ENCODE measurements around the gene RDH12.
"Not testable (repeated sequence)": the region's sequence is repeated elsewhere in the genome, so short reads cannot be mapped to it uniquely, and the experiment has no call there.

RDH12 gene

DNA sequence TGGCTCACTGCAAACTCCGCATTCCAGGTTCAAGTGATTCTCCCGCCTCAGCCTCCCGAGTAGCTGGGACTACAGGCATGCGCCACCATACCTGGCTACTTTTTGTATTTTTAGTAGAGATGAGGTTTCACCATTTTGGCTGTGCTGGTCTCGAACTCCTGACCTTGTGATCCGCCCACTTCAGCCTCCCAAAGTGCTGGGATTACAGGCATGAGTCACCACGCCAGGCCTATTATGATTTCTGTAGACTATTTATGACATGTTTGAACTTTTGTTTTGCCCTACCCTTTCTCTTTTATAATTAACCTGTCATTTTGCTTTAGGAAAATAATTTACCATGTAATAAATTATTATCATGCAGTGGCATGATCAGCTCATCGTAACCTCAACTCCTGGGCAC, at the start of gene RDH12:
TSS of gene RDH12 (plus strand) at position 395 of the 400 bp plus-strand sequence. CDS start 20,757 bp downstream, outside the sequence.
- DNase-seq (ENCODE audit: low read depth, low spot score); H3K27ac ChIP-seq: not testable (repeated sequence)

DNA sequence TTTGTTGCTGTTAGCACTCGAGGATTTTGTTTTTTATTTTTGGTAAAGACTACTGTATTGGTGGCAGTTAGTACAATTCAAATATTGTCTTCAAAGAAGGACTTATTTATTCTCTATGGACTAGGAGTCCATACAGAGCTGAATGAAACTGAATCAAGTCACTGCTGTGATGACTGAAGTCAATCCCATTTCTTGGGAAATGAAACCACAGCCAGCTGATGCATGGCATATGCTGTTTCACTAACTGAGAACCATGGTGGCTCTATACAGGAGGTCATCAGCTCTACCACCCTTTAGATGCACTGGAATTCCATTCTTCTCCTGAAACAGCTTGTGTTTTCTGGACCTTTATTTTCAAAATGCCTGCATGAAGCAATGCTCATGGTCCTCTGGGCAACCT, 49.5 kb upstream of the RDH12 start:
- no peak for DNase-seq (ENCODE audit: low read depth, low spot score)
- H3K27ac ChIP-seq: peak overlapping the region; percentile 65

DNA sequence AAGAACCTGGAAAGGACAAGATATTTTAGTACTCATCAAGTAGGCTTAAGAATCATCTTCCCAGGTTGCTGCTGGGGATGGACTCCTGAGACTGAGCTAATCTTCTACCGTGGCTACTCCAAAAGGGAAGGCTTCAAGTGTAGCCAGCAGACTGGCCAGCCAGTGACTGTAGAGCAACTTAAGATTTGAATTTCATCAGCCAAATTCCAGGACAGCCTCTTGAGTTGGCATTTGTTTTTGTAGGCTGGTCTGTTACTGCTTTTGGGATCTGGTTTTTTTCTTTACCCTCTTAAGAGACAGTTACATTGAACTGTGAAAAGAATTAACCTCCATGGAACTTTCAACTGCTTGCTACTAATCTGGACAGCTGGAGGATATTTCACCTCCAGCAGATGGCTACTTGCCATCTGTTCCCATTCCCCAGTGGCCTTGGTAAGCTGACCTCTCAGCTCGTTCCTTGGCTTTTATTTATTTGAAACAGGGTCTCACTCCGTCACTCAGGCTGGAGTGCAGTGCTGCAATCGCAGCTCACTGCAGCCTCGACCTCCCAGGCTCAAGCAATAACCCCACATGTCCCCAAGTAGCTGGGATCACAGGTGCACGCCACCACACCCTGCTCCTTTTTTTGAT, 47.9 kb upstream of the RDH12 start:
- H3K27ac ChIP-seq: peak overlapping the region; percentile 46
- DNase-seq (ENCODE audit: low read depth, low spot score): no peak

DNA sequence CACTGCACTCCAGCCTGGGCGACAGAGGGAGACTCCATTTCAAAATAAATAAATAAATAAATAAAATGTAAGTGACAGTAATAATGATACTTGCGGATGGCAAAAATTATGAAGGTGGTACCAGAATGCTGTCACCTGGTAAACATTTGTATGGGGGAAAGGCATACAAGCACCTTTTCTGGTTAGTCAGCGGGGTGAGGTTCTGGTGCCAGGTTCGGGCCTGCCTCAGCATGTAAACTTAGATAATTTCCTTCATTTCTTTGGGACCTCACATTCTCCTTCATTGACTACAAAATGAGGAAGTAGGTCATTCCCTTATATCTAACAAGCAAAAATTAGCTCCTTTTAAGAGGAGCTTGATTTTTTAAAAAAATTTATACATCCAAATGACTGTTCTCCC, 38.1 kb upstream of the RDH12 start:
- peak; percentile 45 for DNase-seq (ENCODE audit: low read depth, low spot score)
- peak overlapping the region; percentile 75 for H3K27ac ChIP-seq

DNA sequence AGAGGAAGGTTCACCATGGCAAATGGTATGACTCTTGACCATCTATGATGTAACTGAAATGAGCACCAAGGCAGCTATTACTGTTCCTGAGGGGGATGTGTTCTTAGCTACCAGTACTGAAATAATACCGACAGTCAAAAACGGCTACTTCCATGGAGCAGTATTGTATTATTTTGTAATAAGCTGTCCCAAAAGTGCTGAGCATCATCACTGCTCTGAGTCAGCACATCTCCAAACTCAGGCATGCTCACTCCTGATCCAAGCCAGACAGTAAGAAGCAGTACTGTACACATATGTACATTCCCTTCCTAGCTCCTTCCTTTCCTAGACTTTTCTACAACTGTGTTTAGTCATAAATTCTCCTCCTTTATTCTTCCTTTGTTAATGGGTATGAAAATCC, 35.8 kb upstream of the RDH12 start:
- DNase-seq (ENCODE audit: low read depth, low spot score): no peak
- peak overlapping the region; percentile 7 for H3K27ac ChIP-seq

DNA sequence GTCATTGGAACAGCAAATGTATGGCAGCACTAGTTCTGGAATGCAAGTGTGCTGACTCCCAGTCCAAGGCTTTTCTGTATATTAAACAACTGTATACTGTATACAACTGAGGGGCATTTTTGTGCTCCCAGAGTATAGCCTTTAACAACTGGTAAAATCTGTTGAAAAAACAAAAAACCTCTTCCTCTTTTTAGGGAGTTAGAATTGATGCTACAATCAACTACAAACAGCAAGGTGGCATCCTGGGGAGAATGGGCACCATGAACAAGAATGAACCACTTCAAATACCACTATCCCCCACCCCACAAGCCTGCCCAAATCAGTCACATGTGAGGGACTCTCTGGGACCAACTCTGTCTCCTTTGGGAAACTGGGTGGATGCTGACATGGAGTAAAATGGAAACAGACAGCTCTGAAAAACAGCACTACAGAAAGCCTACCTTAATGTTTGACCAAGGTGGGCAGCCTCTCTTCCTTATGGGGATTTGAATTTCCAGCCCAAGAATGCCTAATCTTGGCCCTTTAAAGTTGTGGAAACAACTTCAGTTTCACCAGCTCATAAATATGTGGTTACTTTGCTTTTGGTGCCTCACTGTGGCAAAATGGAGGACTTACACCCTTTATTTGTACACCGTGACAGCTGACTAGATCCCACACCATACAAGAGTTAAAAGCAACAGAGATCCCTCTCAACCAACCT, 34.8 kb upstream of the RDH12 start:
- DNase-seq (ENCODE audit: low read depth, low spot score): no peak
- H3K27ac ChIP-seq: no peak overlapping the region

DNA sequence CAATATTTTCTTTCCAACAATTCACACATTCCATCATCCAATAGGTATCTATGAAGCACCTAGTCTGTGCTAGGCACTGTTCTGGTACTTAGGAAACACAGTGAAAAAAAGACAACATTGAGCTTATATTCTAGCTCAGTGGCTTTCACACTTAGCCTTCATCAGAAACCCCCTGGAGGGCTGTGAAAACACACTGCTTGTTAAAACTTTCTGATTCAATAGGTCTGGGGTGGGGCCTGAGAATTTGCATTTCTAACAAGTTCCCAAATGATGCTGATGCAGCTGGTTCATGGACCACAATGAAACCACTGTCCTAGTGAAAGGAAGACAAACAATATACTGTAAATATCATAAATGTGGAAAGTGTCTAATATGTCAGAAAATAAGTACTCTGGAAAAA, 33.1 kb upstream of the RDH12 start:
- DNase-seq (ENCODE audit: low read depth, low spot score): no peak
- H3K27ac ChIP-seq: no peak overlapping the region

DNA sequence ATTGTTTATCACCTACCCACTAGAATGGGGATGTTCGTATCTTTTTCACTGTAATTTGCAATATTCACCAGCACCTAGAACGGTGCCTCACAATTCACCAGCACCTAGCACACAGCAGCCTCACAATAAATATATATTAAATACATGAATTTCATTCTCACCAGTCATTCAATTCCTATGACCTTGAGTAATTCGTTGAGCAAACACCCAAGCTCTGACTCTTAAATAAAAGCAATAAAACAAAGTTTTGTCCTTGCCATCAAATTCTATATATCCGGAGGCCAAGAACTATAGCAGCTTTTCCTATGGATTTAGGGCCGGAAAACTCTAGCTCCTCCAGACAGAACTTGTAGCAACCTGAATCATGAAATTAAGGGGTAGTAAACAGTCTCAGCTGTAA, 28.2 kb upstream of the RDH12 start:
- DNase-seq (ENCODE audit: low read depth, low spot score): no peak
- H3K27ac ChIP-seq: peak overlapping the region; percentile 82

DNA sequence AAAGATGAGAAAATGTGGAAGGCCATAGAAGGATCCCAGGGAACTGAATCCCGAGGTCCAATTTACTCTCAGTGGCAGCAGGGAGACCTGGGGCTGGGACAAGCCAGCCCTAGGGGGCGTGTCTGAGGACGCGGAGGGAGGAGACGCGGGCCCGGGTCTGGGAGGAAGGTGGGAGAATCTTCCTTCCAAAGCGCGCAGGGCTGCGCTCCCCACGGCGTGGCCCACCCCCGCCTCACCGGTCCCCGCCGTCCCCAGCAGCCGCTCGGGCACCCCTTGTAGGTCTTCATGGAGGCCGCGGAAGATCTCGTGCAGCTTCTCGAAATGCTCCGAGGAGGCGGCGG, 27.6 kb upstream of the RDH12 start:
- DNase-seq (ENCODE audit: low read depth, low spot score): no peak
- H3K27ac ChIP-seq: peak overlapping the region; percentile 82

DNA sequence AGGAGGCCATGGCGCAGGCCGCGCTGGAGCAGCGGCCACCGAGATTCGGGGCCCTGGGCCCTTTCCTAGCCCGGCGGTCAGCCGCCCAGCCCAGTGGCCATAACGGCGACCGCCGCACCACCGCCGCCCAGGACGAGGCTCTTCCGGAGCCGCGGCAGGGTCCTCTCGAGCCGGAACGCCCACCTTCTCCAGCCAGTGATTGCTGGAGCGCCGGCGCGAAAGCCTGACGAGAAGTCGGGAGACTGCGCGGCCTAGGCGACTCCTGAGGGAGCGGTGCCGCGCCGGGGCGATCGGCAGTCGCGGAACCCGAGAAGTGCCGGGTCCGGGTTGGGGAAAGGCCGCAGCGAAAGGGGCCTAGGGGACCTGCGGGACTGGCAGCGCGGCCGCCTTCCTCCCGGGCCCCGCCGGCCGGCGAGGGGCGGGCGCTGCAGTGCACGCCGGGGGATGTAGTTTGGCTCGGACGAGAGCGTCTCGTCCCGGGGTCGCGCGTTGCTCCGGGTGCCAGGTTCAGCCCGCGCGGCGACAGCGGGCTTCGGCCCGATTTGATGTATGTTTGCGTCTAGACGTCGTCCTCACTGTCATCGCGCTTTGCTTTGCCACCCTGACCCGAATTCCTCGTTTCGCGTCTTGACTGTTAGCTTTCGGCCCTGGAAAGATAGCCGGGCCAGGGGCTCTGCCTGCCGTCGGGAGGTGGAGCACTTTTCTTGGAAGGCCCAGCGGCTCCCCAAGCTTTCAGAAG, 27.0 kb upstream of the RDH12 start, which contains the start of gene VTI1B:
TSS of gene VTI1B (minus strand) at position 153 of the 739 bp plus-strand sequence. CDS start at position 10, 143 bp downstream.
- no peak for DNase-seq (ENCODE audit: low read depth, low spot score)
- peak within 1 kb of the TSS; percentile 82 for H3K27ac ChIP-seq

DNA sequence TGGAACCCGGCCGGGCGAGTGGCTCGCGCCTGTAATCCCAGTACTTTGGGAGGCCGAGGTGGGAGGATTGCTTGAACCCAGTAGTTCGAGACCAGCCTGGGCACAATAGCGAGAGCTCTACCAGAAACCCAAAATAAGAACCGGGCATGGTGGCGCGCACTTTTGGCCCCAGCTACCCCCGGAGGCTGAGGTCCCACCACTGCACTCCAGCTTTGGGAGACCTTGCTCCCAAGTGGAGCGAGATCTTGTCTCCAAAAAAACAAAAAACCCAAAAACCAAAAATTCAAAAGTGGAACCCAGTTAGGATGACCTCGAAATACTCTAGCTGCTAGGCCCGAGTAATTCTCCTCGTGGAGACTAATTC, 26.5 kb upstream of the RDH12 start:
- peak overlapping the region; percentile 82 for H3K27ac ChIP-seq
- DNase-seq (ENCODE audit: low read depth, low spot score): no peak

DNA sequence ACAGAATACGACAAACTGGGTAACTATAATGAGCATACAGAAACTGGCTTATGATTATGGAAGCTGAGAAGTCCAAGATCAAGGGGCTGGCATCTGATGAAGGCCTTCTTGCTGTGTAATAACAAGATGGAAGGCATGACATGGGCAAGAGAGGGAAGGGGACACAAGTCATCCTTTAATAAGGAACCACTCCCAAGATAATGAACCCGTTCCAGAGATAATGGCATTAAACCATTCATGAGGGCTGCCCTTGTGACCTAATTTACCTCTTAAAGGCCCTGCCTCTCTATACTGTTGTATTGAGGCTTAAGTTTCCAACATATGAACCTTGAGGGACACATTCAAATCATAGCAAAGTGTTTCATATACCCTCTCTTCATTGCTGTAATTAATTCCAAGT, 22.7 kb upstream of the RDH12 start:
- H3K27ac ChIP-seq: no peak overlapping the region
- DNase-seq (ENCODE audit: low read depth, low spot score): no peak

DNA sequence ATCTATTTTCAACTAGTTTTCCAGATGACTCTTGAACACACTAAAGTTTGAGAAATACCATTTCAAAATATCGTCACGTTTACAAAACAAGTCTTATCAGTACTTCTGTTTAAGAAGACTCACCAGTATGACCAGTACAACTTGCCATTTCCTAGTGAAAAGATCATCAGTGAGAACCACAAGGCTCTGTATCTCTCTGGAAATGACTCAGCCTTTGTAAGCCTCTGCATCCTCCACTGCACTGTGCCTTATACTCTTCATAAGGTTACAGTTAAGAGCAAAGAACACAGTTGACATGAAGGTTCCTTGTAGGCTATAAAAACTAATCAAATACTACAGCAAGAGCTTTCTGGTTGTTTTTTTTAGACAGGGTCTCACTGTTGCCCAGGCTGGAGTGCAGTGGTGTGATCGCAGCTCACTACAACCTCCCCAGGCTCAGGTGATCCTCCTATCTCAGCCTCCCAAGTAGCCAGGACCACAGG, 21.5 kb upstream of the RDH12 start:
- peak overlapping the region; percentile 54 for H3K27ac ChIP-seq
- DNase-seq (ENCODE audit: low read depth, low spot score): peak; percentile 59

DNA sequence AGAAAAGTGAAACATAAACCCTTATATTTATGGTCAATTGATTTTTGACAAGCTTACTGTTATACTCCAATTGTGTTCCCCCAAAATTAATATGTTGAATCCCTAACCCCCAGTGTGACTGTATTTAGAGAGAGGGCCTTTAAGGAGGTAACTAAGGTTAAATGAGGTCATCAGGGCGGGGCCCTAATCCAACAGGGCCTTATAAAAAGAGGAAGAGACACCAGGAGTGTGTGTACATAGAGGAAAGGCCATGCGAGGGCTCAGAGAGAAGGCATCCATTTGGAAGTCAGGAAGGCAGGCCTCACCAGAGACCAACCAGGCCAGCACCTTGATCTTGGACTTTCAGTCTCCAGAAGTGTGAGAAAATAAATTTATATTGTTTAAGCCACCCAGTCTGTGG, 20.7 kb upstream of the RDH12 start:
- peak overlapping the region; percentile 54 for H3K27ac ChIP-seq
- no peak for DNase-seq (ENCODE audit: low read depth, low spot score)

DNA sequence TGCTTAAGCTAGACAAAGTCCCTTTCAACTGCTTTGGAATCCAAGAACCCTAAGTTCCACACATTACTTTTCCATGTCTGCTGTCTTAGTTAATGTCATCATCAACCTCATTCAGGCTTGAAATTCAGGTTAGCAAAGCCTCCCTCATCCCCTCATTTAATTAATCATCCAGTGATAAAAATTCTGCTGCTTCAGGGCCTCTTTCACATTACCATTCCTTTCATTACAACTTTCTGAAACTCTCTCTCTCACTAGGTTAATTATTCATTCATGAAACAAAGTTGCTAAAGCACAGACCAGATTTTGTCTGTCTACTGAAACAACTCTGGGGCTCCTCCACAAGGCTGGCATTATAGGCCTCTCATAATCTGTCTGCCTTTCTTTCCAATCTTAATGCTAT, 17.8 kb upstream of the RDH12 start:
- DNase-seq (ENCODE audit: low read depth, low spot score): no peak
- no peak overlapping the region for H3K27ac ChIP-seq

DNA sequence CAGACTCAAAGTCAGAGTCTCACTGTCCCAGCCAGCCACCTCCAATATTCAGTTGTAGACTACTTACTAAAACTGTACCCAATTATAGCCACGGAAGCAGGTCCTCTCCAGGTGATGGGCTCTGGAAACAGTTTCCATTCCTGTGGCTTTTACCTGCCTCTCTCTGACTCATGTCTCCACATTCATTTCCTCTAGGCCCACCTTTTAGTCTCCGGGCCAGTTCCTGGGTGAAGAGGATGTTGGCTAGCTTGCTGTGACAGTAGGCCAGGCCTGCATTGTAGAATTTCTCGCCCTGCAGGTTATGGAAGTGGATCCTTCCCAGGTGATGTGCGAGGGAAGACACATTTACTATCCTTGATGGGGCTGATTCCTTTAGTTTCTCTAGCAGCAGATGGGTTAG, 11.7 kb upstream of the RDH12 start:
- no peak overlapping the region for H3K27ac ChIP-seq
- no peak for DNase-seq (ENCODE audit: low read depth, low spot score)

DNA sequence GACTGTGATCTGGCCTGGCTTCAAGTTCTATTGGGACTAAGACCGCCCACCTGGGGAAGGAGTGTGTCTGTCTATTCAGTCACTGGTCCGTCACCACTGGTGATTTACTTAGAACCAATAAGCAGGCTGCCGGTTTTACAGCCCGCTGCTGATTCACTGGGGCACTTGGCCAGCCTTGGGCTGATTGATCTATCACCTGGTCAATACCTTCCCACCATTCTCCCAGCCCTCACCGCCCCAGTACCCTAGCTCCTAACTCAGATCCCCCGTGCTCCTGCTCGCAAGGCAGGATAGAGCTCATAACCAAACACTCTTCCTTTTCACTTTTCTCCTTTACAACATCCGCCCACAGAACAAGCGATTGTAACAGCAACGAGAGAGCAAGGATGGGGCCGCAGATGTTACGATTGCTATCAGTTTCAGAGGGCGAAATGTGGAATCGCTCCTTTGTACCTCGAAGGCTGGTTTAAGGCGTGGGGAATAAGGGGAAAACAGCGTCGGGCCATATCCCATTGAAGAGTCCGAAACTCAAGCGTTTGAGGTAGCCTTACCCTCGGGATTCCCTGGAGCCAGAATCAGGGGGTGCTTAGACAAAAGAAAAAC, 6.8 kb upstream of the RDH12 start:
- peak overlapping the region; percentile 95 for H3K27ac ChIP-seq
- DNase-seq (ENCODE audit: low read depth, low spot score): peak; percentile 89

DNA sequence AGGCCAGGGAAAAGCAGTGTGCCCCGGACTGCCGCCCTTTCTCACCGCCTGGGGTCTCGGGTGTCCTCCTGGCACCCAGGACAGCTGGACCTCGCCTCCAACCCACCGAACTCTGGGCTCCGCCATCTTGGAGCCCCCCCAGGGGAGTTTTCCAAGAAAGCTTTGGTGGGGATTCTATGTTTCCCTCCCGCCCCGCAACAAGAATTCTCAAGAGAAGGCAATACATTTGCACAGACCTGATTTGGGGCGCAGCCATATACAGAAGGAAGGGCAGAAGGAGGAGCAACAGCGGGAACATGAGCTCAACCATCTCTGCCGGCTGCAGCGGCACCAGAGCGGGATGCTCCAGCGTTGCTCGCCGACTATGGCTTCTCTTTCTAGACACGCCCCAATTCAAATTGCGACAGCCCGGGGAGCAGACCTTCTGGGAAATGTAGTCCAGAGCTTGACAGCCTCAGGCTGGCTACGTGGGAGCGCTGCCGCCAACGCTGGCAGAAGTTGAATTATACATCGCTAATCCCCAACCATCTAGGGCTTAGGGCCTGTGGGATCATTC, 6.2 kb upstream of the RDH12 start, which contains the start of gene RDH11:
TSS of gene RDH11 (minus strand) at position 371 of the 556 bp plus-strand sequence. CDS start at position 310, 61 bp downstream.
- peak within 1 kb of the TSS; percentile 95 for H3K27ac ChIP-seq
- DNase-seq (ENCODE audit: low read depth, low spot score): peak; percentile 65

DNA sequence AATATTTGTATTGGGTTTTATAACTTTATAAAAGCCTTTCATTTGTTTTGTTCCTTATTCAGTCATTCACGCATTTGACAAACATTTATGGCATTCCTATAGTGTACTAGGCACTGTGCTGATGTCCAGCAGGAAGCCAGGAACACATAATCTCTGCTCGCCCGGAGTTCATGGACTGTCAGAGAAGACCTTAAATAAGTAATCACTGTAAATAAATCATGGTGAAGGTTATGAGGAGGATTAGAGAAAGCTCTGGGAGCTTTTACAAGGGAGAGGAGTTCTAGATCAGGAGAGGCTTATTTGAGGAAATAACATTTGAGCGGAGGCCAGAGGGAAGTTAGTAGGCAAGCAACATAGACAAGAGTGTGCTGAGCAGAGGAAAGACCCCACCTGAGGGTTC, 4.7 kb upstream of the RDH12 start:
- H3K27ac ChIP-seq: no peak overlapping the region
- DNase-seq (ENCODE audit: low read depth, low spot score): no peak

DNA sequence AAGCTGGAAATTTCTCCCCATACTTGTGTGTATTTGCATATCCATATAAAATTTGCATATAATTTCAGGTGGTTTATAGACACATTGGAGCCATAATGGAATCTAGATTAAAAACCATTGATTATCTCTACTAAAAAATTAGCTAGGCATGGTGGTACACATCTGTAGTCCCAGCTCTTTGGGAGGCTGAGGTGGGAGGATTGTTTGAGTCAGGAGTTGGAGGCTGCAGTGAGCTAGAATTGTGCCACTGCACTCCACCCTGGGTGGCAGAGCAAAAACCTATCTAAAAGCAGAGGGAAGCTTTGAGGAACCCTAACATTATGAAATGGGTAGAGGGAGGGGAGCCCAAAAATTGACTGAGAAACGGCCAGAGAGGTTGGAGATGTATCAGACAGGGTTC, 3.5 kb upstream of the RDH12 start:
- DNase-seq (ENCODE audit: low read depth, low spot score): no peak
- no peak overlapping the region for H3K27ac ChIP-seq
